Endothelial cell of umbilical vein (primary cell): Measurements from ENCODE around the gene APOBEC3C. TPM values are rescaled to one million over a fixed set of nuclear protein-coding genes. Genes with fewer than 3 reads are reported as not detected.
"Not testable (repeated sequence)": the region's sequence is repeated elsewhere in the genome, so short reads cannot be mapped to it uniquely, and the experiment has no call there.

ENCODE experiments used
- BruUV-seq: library from RNA; stranded (reverse); fragments of 400-500 nt; replicated peaks from 2 replicates; lab custom pipeline; 2021; lab: Mats Ljungman, UMichigan
- CTCF ChIA-PET: fragments of 300-600, 350-600 bp; sonication (Branson Sonifier 250); formaldehyde crosslinking; loops from one replicate; lab custom pipeline; 2021; ENCODE audit warnings: antibody characterized with exemption, inconsistent platforms; lab: Charles Lee
- POLR2A ChIA-PET: fragments of 300-600, 350-600 bp; sonication (Branson Sonifier 250); formaldehyde crosslinking; loops from one replicate; lab custom pipeline; 2021; ENCODE audit warnings: antibody characterized with exemption, inconsistent platforms; lab: Charles Lee
- DNase-seq: peaks from one replicate; pipeline ENCODE4 v3.0.0-alpha.2; 2011; ENCODE audit warnings: low read depth, low spot score
- FAIRE-seq: peaks from 2 replicates; lab custom pipeline; 2011; peaks lifted over from hg19 to GRCh38; lab: Jason Lieb, UNC
- H2AFZ ChIP-seq: 2 replicates; pipeline ENCODE4 v1.6.0; 2012; ENCODE audit warnings: low read depth, low read length, control low read depth, inconsistent platforms
- H3K27ac ChIP-seq: 2 replicates; pipeline ENCODE4 v1.5.1; 2011; ENCODE audit warnings: low read depth, mild to moderate bottlenecking, control low read depth, low read length, moderate library complexity; ENCODE audit not compliant: insufficient read depth
- H3K27me3 ChIP-seq, 2 experiments: 2 replicates each; pipeline versions ENCODE4 v1.6.0 to v1.6.1; 2011; ENCODE audit warnings: low read length in 2 of 2, mixed read lengths in 1 of 2; ENCODE audit not compliant: control insufficient read depth in 2 of 2, insufficient read depth in 2 of 2
- H3K36me3 ChIP-seq, 2 experiments: 2 replicates in 1 of 2; 3 replicates in 1 of 2; pipeline ENCODE4 v1.5.1; 2011; ENCODE audit warnings: low read length in 2 of 2, mild to moderate bottlenecking in 1 of 2, moderate library complexity in 1 of 2; ENCODE audit not compliant: control insufficient read depth in 2 of 2, insufficient read depth in 2 of 2; ENCODE audit errors: extremely low read depth in 1 of 2
- H3K4me1 ChIP-seq: 3 replicates; pipeline ENCODE4 v1.5.1; 2011; ENCODE audit warnings: mild to moderate bottlenecking, low read length; ENCODE audit not compliant: control insufficient read depth, insufficient read depth; ENCODE audit errors: extremely low read depth
- H3K4me2 ChIP-seq: 2 replicates; pipeline ENCODE4 v1.6.1; 2011; ENCODE audit warnings: low read length, control low read depth, mixed read lengths; ENCODE audit not compliant: insufficient read depth
- H3K4me3 ChIP-seq, 3 experiments: fragments of 200-600 bp in 1 of 3; sonication (generic), shearing (Covaris generic) in 1 of 3; replicated peaks in 1 of 3; 2 replicates each; pipeline ENCODE4 v1.5.1; 2011 to 2016; ENCODE audit warnings: control low read depth in 3 of 3, low read length in 3 of 3, mild to moderate bottlenecking in 2 of 3, inconsistent platforms in 1 of 3, low read depth in 1 of 3, moderate library complexity in 1 of 3; ENCODE audit not compliant: insufficient read depth in 1 of 3
- H3K79me2 ChIP-seq: 2 replicates; pipeline ENCODE4 v1.6.0; 2012; ENCODE audit warnings: low read length, inconsistent platforms; ENCODE audit not compliant: control insufficient read depth, insufficient read depth
- H3K9ac ChIP-seq: replicated peaks from 2 replicates; pipeline ENCODE3; 2011; ENCODE audit warnings: low read length, control low read depth; ENCODE audit not compliant: insufficient read depth; ENCODE audit errors: extremely low read depth
- H3K9me1 ChIP-seq: replicated peaks from 3 replicates; pipeline ENCODE4 v1.6.0; 2011; ENCODE audit warnings: mild to moderate bottlenecking, low read length; ENCODE audit not compliant: control insufficient read depth, insufficient read depth; ENCODE audit errors: extremely low read depth
- H3K9me3 ChIP-seq: replicated peaks from 2 replicates; pipeline ENCODE4 v1.5.1; 2012; ENCODE audit warnings: low read length, inconsistent platforms; ENCODE audit not compliant: control insufficient read depth, insufficient read depth
- H4K20me1 ChIP-seq: replicated peaks from 2 replicates; pipeline ENCODE3; 2011; ENCODE audit warnings: mild to moderate bottlenecking, low read length; ENCODE audit not compliant: control insufficient read depth, insufficient read depth; ENCODE audit errors: extremely low read depth
- EZH2 ChIP-seq: IDR thresholded peaks from 2 replicates; pipeline ENCODE4 v1.6.1; 2012; ENCODE audit warnings: borderline replicate concordance, low read depth, mild to moderate bottlenecking, moderate library complexity, low read length, inconsistent platforms; ENCODE audit not compliant: severe bottlenecking
- FOS ChIP-seq: IDR thresholded peaks from 2 replicates; pipeline ENCODE4 v1.6.1; 2011; ENCODE audit warnings: mild to moderate bottlenecking, low read length, moderate library complexity, borderline replicate concordance; ENCODE audit not compliant: insufficient read depth
- GATA2 ChIP-seq: IDR thresholded peaks from 2 replicates; pipeline ENCODE4 v1.7.0; 2011; ENCODE audit warnings: low read depth, mild to moderate bottlenecking, moderate library complexity, mixed read lengths, low read length; ENCODE audit not compliant: insufficient read length, insufficient read depth
- JUN ChIP-seq: IDR thresholded peaks from 2 replicates; pipeline ENCODE4 v1.6.1; 2011; ENCODE audit warnings: borderline replicate concordance, low read depth; ENCODE audit not compliant: insufficient read length, insufficient read depth
- MYC ChIP-seq: IDR thresholded peaks from one replicate; pipeline ENCODE4 v1.6.1; 2011; ENCODE audit warnings: mild to moderate bottlenecking, low read depth, low read length
- POLR2A ChIP-seq: IDR thresholded peaks from 2 replicates; pipeline ENCODE4 v1.6.1; 2012; ENCODE audit warnings: low read depth, mild to moderate bottlenecking, control low read depth, low read length
- POLR2AphosphoS5 ChIP-seq: IDR thresholded peaks from 2 replicates; pipeline ENCODE4 v1.6.1; 2012; ENCODE audit warnings: low read depth, mild to moderate bottlenecking, control low read depth, low read length, moderate library complexity; ENCODE audit not compliant: insufficient read depth
- dilution Hi-C: fragments of 300-500 bp; cut with MboI; formaldehyde crosslinking; loops from one replicate; pipeline ENCODE4 v1.15.0; 2019; ENCODE audit warnings: low sequenced_read_pairs; ENCODE audit not compliant: extremely low pct_ligation_motif_present
- intact Hi-C: fragments of 100-400 bp; cut with micrococcal nuclease; formaldehyde crosslinking; loops from one replicate; pipeline ENCODE4 v1.10.0; 2022
- polyA plus RNA-seq, 4 experiments: library from polyadenylated mRNA; depleted of rRNA in 3 of 4; stranded (reverse) in 3 of 4; unstranded in 1 of 4; fragments of >200 nt; gene quantifications; 2 replicates each; pipeline versions ENCODE4 v1.2.1 to v1.2.3, GENCODE V29; 2011 to 2012; ENCODE audit warnings: missing spikeins in 1 of 4
- total RNA-seq: library from RNA; stranded (reverse); gene quantifications from 2 replicates; pipeline ENCODE4 v1.2.3, GENCODE V29; 2021
- TF ChIP-seq, protein P1 (sequence below), 2 donors: IDR thresholded peaks; 1 replicate in 1 of 2; 2 replicates in 1 of 2; pipeline ENCODE4 v1.5.1; 2011; ENCODE audit warnings: low read length in 2 of 2, mild to moderate bottlenecking in 2 of 2, moderate library complexity in 2 of 2, control low read depth in 1 of 2, inconsistent platforms in 1 of 2, low read depth in 1 of 2; ENCODE audit not compliant: insufficient read depth in 1 of 2; ENCODE audit errors: extremely low read depth in 1 of 2
- TF ChIP-seq, protein P2 (sequence below): IDR thresholded peaks from 2 replicates; pipeline ENCODE4 v1.6.1; 2011; ENCODE audit not compliant: insufficient read depth, insufficient read length

Gene APOBEC3C
- total and polyA plus RNA-seq, 2 donors (not counting 3 experiments of a cell fraction or from before 2014, with no cell fraction given), result 7.6 to 10.6 TPM

DNA sequence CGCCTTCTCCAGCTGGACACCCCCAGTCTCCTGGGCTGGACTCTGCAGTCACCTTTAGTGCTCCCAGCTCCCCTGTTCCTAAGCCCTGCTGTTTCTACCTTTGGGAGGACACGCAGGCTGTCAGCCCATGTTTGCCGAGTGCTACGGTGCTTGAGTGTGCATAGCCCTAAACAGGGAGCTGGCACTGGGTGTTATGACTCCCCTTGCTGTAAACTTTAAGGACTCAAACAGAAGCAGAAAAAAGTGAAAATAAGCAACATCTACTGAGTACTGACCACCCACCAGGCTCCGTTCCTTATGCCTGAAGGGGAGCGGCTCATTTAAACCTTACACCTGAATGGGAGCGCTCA, 39.3 kb upstream of the APOBEC3C start:
- CTCF ChIA-PET, result interaction anchor here (1.1 to 7.6 kb wide), 6 partner anchors 29 to 211 kb away, joined by 3 to 45 read pairs (median 17); partner anchors contain the start of gene CBX6
- no peak for DNase-seq
- Histone ChIP-seq H3K4me2 (no peak overlapping the region), H3K27ac (no peak overlapping the region), H3K79me2 (no peaks in the 10 kb centered on the region), H3K4me3 (no peak overlapping the region), H3K9me1 (no peaks in the 10 kb centered on the region), H3K36me3 (no peaks in the 10 kb centered on the region), H2AFZ (no peak overlapping the region), H4K20me1 (no peaks in the 10 kb centered on the region), H3K4me1 (no peaks in the 10 kb centered on the region), H3K9ac (no peak overlapping the region), H3K9me3 (no peaks in the 10 kb centered on the region), H3K27me3 (no peaks in the 10 kb centered on the region)
- intact Hi-C loops (no loop called here), dilution Hi-C loops (no loop called here)
- BruUV-seq, result no TSS peak
- FAIRE-seq, result no peak
- no peak for TF ChIP-seq POLR2AphosphoS5
- TF ChIP-seq, protein P1, sequence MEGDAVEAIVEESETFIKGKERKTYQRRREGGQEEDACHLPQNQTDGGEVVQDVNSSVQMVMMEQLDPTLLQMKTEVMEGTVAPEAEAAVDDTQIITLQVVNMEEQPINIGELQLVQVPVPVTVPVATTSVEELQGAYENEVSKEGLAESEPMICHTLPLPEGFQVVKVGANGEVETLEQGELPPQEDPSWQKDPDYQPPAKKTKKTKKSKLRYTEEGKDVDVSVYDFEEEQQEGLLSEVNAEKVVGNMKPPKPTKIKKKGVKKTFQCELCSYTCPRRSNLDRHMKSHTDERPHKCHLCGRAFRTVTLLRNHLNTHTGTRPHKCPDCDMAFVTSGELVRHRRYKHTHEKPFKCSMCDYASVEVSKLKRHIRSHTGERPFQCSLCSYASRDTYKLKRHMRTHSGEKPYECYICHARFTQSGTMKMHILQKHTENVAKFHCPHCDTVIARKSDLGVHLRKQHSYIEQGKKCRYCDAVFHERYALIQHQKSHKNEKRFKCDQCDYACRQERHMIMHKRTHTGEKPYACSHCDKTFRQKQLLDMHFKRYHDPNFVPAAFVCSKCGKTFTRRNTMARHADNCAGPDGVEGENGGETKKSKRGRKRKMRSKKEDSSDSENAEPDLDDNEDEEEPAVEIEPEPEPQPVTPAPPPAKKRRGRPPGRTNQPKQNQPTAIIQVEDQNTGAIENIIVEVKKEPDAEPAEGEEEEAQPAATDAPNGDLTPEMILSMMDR (IDR thresholded peaks at IDR 0.05; ENCODE audit: extremely low read depth in 1 of 2, insufficient read depth in 1 of 2, low read depth in 1 of 2, low read length in 2 of 2), result no peak
- TF ChIP-seq, protein P2, sequence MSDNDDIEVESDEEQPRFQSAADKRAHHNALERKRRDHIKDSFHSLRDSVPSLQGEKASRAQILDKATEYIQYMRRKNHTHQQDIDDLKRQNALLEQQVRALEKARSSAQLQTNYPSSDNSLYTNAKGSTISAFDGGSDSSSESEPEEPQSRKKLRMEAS, result no peak
- no peak for TF ChIP-seq JUN
- no peak for TF ChIP-seq EZH2
- TF ChIP-seq GATA2, result no peak
- TF ChIP-seq FOS, result no peak
- no peak for TF ChIP-seq MYC
- TF ChIP-seq POLR2A, result no peak
- POLR2A ChIA-PET, result no interaction called here

DNA sequence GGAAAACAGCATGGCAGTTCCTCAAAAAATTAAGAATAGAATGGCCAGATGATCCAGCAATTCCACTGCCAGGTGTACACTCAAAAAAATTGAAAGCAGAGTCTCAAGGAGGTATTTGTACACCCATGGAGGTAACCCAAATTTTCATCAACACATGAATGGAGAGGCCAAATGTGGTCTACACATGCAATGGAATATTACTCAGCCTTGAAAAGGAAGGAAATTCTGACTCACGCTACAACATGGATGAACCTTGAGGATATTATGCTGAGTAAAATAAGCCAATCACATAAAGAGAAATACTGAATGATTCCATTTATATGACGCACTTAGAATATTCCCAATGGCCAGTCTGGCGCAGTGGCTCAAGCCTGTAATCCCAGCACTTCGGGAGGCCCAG, 36.8 kb upstream of the APOBEC3C start:
- intact Hi-C loops, H3K27me3 ChIP-seq, H3K4me3 ChIP-seq, DNase-seq, H4K20me1 ChIP-seq, dilution Hi-C loops, FAIRE-seq, H2AFZ ChIP-seq, POLR2A ChIA-PET, H3K4me1 ChIP-seq, H3K9me1 ChIP-seq, H3K36me3 ChIP-seq, BruUV-seq, CTCF ChIA-PET, H3K9ac ChIP-seq, H3K9me3 ChIP-seq, H3K79me2 ChIP-seq, H3K27ac ChIP-seq, H3K4me2 ChIP-seq: not testable (repeated sequence)

GRCh38 chr22:38980587-38980986, 33.5 kb upstream of the APOBEC3C start:
- H3K4me2 ChIP-seq, H4K20me1 ChIP-seq, dilution Hi-C loops, H3K79me2 ChIP-seq, DNase-seq, H3K27ac ChIP-seq, H3K4me3 ChIP-seq, H3K9me3 ChIP-seq, H3K27me3 ChIP-seq, H3K36me3 ChIP-seq, H3K4me1 ChIP-seq, FAIRE-seq, H3K9ac ChIP-seq, BruUV-seq, H3K9me1 ChIP-seq, H2AFZ ChIP-seq: not testable (repeated sequence)
- POLR2A ChIA-PET, result interaction anchor here (0.7 kb wide), 1 partner anchor 57 kb away, joined by 5 read pairs; no protein-coding TSS in a partner anchor
- intact Hi-C loops, result loop anchor here (10.0 kb wide), 1 partner anchor 56 kb away; no protein-coding TSS in a partner anchor
- CTCF ChIA-PET, result interaction anchor here (0.8 kb wide), 1 partner anchor 22 kb away, joined by 4 read pairs; no protein-coding TSS in a partner anchor
